HCT116 (cell line): ENCODE results near the gene OR7G1. TPM values are rescaled to one million over a fixed set of nuclear protein-coding genes. Genes with fewer than 3 reads are reported as not detected.

Experiments
- ATAC-seq: fragments of 200-7000 bp; cut with Tn5 transposase; 2 replicates; pipeline ENCODE4 v1.9.1; 2020; ENCODE audit warnings: mild to moderate bottlenecking, moderate library complexity
- BruUV-seq: library from RNA; stranded (reverse); fragments of 400-500 nt; replicated peaks from 2 replicates; lab custom pipeline; 2021; lab: Mats Ljungman, UMichigan
- CTCF ChIA-PET: fragments of 300-600 bp; sonication (Branson Sonifier 250); formaldehyde crosslinking; loops from one replicate; lab custom pipeline; 2021; ENCODE audit warnings: antibody characterized with exemption; lab: Charles Lee
- POLR2A ChIA-PET: fragments of 300-600, 350-600 bp; sonication (Branson Sonifier 250); formaldehyde crosslinking; loops from one replicate; lab custom pipeline; 2021; ENCODE audit warnings: antibody characterized with exemption; lab: Charles Lee
- RAD21 ChIA-PET, 2 experiments: fragments of 300-600 bp; sonication (Branson Sonifier 250); formaldehyde crosslinking; loops; one replicate each; lab custom pipeline; 2023; ENCODE audit warnings: low total read pairs in 2 of 2; ENCODE audit not compliant: uncharacterized antibody in 2 of 2, unreplicated experiment in 2 of 2, low non-redundant PET in 1 of 2; lab: Charles Lee
- DNase-seq: peaks from one replicate; pipeline ENCODE4 v3.0.0-alpha.2; 2010; ENCODE audit warnings: low read depth, low spot score
- H2AFZ ChIP-seq: fragments of 200-600 bp; shearing (Covaris generic), sonication (generic); 2 replicates; pipeline ENCODE4 v1.6.1; 2017; ENCODE audit warnings: low read depth, mixed run types, mixed read lengths, antibody characterized with exemption, low read length; ENCODE audit not compliant: poor library complexity, severe bottlenecking
- H3K27ac ChIP-seq: 2 replicates; pipeline ENCODE4 v1.5.1; 2012; ENCODE audit warnings: low read depth, low read length
- H3K27me3 ChIP-seq: fragments of 200-600 bp; sonication (generic); 2 replicates; pipeline ENCODE4 v1.6.1; 2016; ENCODE audit warnings: mixed run types, low read length, mixed read lengths; ENCODE audit not compliant: insufficient read depth
- H3K36me3 ChIP-seq, 2 experiments: fragments of 200-500 bp in 1 of 2; fragments of 200-600 bp in 1 of 2; sonication (Bioruptor generic) in 1 of 2; sonication (generic) in 1 of 2; 2 replicates each; pipeline versions ENCODE4 v1.5.1 to v1.6.1; 2014 to 2016; ENCODE audit warnings: low read length in 2 of 2, inconsistent platforms in 1 of 2, mixed read lengths in 1 of 2, mixed run types in 1 of 2; ENCODE audit not compliant: insufficient read depth in 2 of 2, control insufficient read depth in 1 of 2
- H3K4me1 ChIP-seq, 2 experiments: fragments of 200-600 bp in 1 of 2; sonication (generic) in 1 of 2; 2 replicates each; pipeline versions ENCODE4 v1.5.1 to v1.6.1; 2012 to 2017; ENCODE audit warnings: low read length in 2 of 2, inconsistent platforms in 1 of 2, mild to moderate bottlenecking in 1 of 2, mixed read lengths in 1 of 2, mixed run types in 1 of 2, moderate library complexity in 1 of 2; ENCODE audit not compliant: insufficient read depth in 2 of 2, control insufficient read depth in 1 of 2
- H3K4me2 ChIP-seq: fragments of 200-600 bp; sonication (generic); 2 replicates; pipeline ENCODE4 v1.6.1; 2017; ENCODE audit warnings: mixed run types, low read length, mixed read lengths
- H3K4me3 ChIP-seq, 2 experiments: fragments of 200-600 bp in 1 of 2; sonication (generic) in 1 of 2; replicated peaks in 1 of 2; 2 replicates each; pipeline ENCODE4 v1.5.1; 2011 to 2016; ENCODE audit warnings: low read length in 2 of 2, control low read depth in 1 of 2, low read depth in 1 of 2, mild to moderate bottlenecking in 1 of 2, mixed read lengths in 1 of 2, mixed run types in 1 of 2
- H3K79me2 ChIP-seq: fragments of 200-600 bp; sonication (generic); 2 replicates; pipeline ENCODE4 v1.6.1; 2017; ENCODE audit warnings: mild to moderate bottlenecking, mixed run types, low read length, moderate library complexity, mixed read lengths; ENCODE audit not compliant: insufficient read depth
- H3K9ac ChIP-seq: fragments of 200-600 bp; sonication (generic); 2 replicates; pipeline ENCODE4 v1.6.1; 2016; ENCODE audit warnings: low read length, mixed read lengths
- H3K9me2 ChIP-seq: fragments of 200-600 bp; sonication (generic), shearing (Covaris generic); 2 replicates; pipeline ENCODE4 v1.6.1; 2017; ENCODE audit warnings: mixed run types, mild to moderate bottlenecking, moderate library complexity; ENCODE audit not compliant: insufficient read depth
- H3K9me3 ChIP-seq, 2 experiments: fragments of 200-500 bp in 1 of 2; fragments of 200-600 bp in 1 of 2; sonication (Bioruptor generic) in 1 of 2; sonication (generic) in 1 of 2; 2 replicates each; pipeline ENCODE4 v1.6.1; 2014 to 2017; ENCODE audit warnings: low read length in 2 of 2, mixed read lengths in 2 of 2, inconsistent platforms in 1 of 2, low read depth in 1 of 2, mild to moderate bottlenecking in 1 of 2, mixed run types in 1 of 2, moderate library complexity in 1 of 2; ENCODE audit not compliant: control insufficient read depth in 1 of 2, insufficient read depth in 1 of 2
- H4K20me1 ChIP-seq: fragments of 200-600 bp; sonication (generic), shearing (Covaris generic); 2 replicates; pipeline ENCODE4 v1.6.1; 2017; ENCODE audit warnings: mixed run types, mild to moderate bottlenecking, moderate library complexity; ENCODE audit not compliant: insufficient read depth
- CEBPB ChIP-seq: IDR thresholded peaks from 2 replicates; pipeline ENCODE4 v1.6.1; 2012; ENCODE audit warnings: low read depth
- MAX ChIP-seq: IDR thresholded peaks from 2 replicates; pipeline ENCODE4 v1.6.1; 2012
- POLR2AphosphoS5 ChIP-seq: IDR thresholded peaks from 2 replicates; pipeline ENCODE4 v1.6.1; 2011; ENCODE audit warnings: mild to moderate bottlenecking, low read depth, low read length, moderate library complexity
- REST ChIP-seq: IDR thresholded peaks from 2 replicates; pipeline ENCODE4 v1.6.1; 2012; ENCODE audit warnings: low read depth
- SRF ChIP-seq: IDR thresholded peaks from 2 replicates; pipeline ENCODE4 v1.6.1; 2012; ENCODE audit warnings: low read depth
- ZBTB33 ChIP-seq: IDR thresholded peaks from 2 replicates; pipeline ENCODE4 v1.6.1; 2011; ENCODE audit warnings: mild to moderate bottlenecking, low read length, moderate library complexity; ENCODE audit not compliant: insufficient replicate concordance; ENCODE audit errors: extremely low read depth
- intact Hi-C: fragments of 100-400 bp; cut with micrococcal nuclease; formaldehyde crosslinking; loops from 2 replicates; pipeline ENCODE4 v1.10.0; 2022
- total RNA-seq: library from RNA; stranded (reverse); gene quantifications from one replicate; pipeline ENCODE4 v1.2.1, GENCODE V29; 2021; ENCODE audit not compliant: unreplicated experiment

Gene OR7G1
- total RNA-seq, 1 experiment from 2014 or later = not detected

- no peak for DNase-seq
- Histone ChIP-seq H3K27ac (no peak overlapping the region), H2AFZ (no peak overlapping the region), H3K4me3 (no peak overlapping the region), H3K27me3 (no peaks in the 10 kb centered on the region), H3K9ac (no peak overlapping the region), H3K79me2 (no peaks in the 10 kb centered on the region), H3K4me2 (no peak overlapping the region), H3K9me3 (no peaks in the 10 kb centered on the region), H3K4me1 (peaks cover 19 to 27% of the 10 kb centered on the region in 2 experiments; a peak in 3 of 4 replicates), H3K36me3 (no peaks in the 10 kb centered on the region), H3K9me2 (no peaks in the 10 kb centered on the region), H4K20me1 (no peaks in the 10 kb centered on the region)
- ATAC-seq = no peak
- RAD21 ChIA-PET = no interaction called here
- POLR2A ChIA-PET = interaction anchor here (0.7 kb wide), 1 partner anchor 516 kb away, joined by 3 read pairs; no protein-coding TSS in a partner anchor
- no TSS peak for BruUV-seq
- no peak for TF ChIP-seq MAX
- TF ChIP-seq POLR2AphosphoS5 = no peak
- no peak for TF ChIP-seq ZBTB33
- TF ChIP-seq REST = no peak
- TF ChIP-seq SRF = no peak
- TF ChIP-seq CEBPB = no peak
- CTCF ChIA-PET = no interaction called here
- intact Hi-C loops = no loop called here
Observed at GRCh38 chr19:9065457-9066014, 50.0 kb downstream of the OR7G1 start.

Other genes starting within 250 kb of the OR7G1 start
- gene MUC16, start 105.4 kb downstream of the OR7G1 start, total RNA-seq = 0.12 TPM
- not detected for gene OR1M1, start 28.7 kb downstream of the OR7G1 start, total RNA-seq
- gene OR7G2, start 8.3 kb downstream of the OR7G1 start, total RNA-seq = not detected
- not detected for gene OR7G3, start 11.2 kb upstream of the OR7G1 start, total RNA-seq
- gene ZNF317, start 24.6 kb upstream of the OR7G1 start, total RNA-seq = 39.8 TPM
- 0.07 TPM for gene OR7D2, start 63.2 kb upstream of the OR7G1 start, total RNA-seq
- gene OR7D4, start 103.8 kb upstream of the OR7G1 start, total RNA-seq = not detected
- not detected for gene OR7E24, start 135.2 kb upstream of the OR7G1 start, total RNA-seq
- gene ZNF699, start 194.1 kb upstream of the OR7G1 start, total RNA-seq = 7.8 TPM
- 10.9 TPM for gene ZNF559, start 208.4 kb upstream of the OR7G1 start, total RNA-seq
- gene ZNF177, start 247.2 kb upstream of the OR7G1 start, total RNA-seq = 1.2 TPM